GM12892 (cell line): ENCODE measurements around the gene ABCC6.

Experiments used
- POLR2A ChIP-seq: IDR thresholded peaks from 2 replicates; pipeline ENCODE4 v1.6.1; 2011; ENCODE audit warnings: low read depth, low read length, control low read depth
- POLR2AphosphoS5 ChIP-seq: IDR thresholded peaks from 2 replicates; pipeline ENCODE4 v1.6.1; 2011; ENCODE audit warnings: low read depth, low read length, control low read depth

GRCh38 chr16:16113076-16113475 lies 110.2 kb downstream of the ABCC6 start:
- TF ChIP-seq POLR2A (no peak), POLR2AphosphoS5 (no peak)
